GM13976 (cell line): ENCODE results near the gene ABCC1.

Experiments
- DNase-seq: peaks from one replicate; pipeline ENCODE4 v3.0.0; 2012; ENCODE audit warnings: low spot score
- in situ Hi-C: fragments of 300-500 bp; cut with MboI; formaldehyde crosslinking; loops from one replicate; pipeline ENCODE4 v1.12.0; 2022; ENCODE audit warnings: low sequenced_read_pairs, mixed read lengths, inconsistent platforms; ENCODE audit not compliant: unreplicated experiment
- TF ChIP-seq, protein P1 (sequence below): IDR thresholded peaks from 2 replicates; pipeline ENCODE4 v1.5.1; 2012; ENCODE audit warnings: borderline replicate concordance, mild to moderate bottlenecking; ENCODE audit not compliant: insufficient read depth; ENCODE audit errors: extremely low read depth, missing control alignments, control extremely low read depth

ABCC1 gene

DNA sequence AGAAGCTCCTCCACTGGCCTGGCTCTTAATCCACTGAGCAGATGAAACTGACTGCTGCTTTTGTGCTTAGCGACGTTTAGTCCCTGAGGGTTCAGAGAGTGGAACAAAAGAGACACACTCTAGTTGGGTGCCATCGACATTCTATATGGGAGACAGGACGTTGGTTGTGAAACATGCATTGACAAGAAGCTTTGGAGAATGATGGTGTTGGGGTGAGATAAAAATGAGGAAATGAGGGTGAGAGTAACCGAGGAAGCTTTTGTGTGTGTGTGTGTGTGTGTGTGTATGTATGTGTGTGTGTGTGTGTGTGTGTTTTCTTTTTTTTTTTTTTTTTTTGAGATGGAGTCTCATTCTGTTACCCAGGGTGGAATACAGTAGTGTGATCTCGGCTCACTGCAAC, 89.5 kb downstream of the ABCC1 start:
- TF ChIP-seq, protein P1, sequence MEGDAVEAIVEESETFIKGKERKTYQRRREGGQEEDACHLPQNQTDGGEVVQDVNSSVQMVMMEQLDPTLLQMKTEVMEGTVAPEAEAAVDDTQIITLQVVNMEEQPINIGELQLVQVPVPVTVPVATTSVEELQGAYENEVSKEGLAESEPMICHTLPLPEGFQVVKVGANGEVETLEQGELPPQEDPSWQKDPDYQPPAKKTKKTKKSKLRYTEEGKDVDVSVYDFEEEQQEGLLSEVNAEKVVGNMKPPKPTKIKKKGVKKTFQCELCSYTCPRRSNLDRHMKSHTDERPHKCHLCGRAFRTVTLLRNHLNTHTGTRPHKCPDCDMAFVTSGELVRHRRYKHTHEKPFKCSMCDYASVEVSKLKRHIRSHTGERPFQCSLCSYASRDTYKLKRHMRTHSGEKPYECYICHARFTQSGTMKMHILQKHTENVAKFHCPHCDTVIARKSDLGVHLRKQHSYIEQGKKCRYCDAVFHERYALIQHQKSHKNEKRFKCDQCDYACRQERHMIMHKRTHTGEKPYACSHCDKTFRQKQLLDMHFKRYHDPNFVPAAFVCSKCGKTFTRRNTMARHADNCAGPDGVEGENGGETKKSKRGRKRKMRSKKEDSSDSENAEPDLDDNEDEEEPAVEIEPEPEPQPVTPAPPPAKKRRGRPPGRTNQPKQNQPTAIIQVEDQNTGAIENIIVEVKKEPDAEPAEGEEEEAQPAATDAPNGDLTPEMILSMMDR = no peak
- in situ Hi-C loops = no loop called here
- no peak for DNase-seq

DNA sequence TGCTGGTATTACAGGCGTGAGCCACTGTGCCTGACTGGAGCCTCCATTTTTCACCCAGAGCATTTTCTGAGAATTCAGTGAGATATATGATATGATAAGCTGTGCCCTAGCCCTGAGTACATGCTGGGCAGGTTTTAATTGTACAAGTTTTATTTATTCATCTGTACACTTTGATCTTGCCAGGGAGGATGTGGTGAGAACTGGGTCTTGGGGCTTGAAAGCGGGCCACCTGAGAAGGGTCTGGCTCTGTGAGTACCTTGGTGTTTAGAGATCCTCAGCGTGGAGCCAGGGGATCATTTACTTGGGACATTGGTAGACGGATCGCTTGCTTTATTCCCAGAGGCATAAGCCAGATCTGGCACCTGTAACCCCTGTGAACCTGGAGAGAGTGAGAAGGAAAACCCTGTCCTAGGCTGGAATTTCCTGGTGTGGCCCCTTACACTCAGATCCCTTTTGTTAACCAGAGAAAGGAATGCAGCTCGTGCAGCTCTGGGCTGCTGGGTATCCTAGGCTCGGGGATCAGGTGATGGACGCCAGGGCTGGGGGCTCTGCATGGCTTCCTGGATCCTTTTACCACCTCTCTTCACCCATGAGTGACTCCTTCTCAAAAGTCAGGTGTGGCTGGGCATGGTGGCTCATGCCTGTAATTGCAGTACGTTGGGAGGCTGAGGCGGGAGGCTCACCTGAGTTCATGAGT, 91.9 kb downstream of the ABCC1 start:
- TF ChIP-seq, protein P1 = no peak
- in situ Hi-C loops = no loop called here
- DNase-seq = no peak

DNA sequence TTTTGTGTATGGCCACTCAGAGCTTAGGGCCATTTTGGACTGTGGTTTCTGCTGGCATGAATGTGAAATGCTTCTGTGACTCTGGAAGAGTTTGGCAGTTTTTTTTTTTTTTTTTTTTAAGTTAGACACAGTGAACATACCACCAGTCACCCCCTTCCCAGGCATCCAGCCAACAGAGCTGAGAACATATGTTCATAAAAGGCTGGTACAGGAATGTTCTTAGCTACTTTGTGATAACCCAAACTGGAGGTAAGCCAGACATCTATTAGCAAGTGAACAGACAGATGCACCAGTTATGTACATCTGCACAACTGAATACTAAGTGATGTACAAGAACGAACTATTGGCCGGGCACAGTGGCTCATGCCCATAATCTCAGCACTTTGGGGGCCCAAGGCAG, 92.7 kb downstream of the ABCC1 start:
- in situ Hi-C loops = no loop called here
- TF ChIP-seq, protein P1 = no peak
- no peak for DNase-seq

DNA sequence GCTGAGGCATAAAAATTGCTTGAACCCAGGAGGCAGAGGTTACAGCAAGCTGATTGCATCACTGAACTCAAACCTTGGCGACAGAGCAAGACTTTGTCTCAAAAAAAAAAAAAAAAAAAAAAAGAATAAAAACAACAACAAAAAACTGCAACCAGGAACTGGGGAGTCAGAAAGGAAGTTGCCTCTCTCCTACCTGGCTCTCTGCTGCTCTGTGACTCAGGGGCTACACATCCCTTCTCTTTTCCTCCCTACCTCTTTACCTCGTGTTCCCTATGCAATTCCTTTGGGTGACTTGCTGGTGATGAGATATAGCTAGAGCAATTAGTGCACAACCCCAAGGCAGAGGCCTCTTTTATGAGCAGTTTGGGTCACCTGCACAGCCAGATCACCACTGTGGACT, 95.9 kb downstream of the ABCC1 start:
- in situ Hi-C loops = no loop called here
- DNase-seq = no peak
- TF ChIP-seq, protein P1 = no peak

DNA sequence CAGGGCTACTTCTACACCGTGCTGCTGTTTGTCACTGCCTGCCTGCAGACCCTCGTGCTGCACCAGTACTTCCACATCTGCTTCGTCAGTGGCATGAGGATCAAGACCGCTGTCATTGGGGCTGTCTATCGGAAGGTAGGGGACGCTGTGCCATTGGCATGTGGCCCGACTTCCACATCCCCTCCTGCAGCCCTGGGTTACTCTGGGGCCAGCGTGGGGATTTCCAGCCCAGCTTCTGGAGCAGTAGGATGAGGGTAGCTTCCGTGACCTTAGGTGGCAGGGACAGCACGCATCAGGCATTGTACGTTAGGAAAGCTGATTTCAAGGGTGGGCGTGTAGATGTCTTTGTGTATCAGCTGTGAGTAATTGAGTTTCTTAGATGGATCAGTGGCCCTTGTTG, 96.5 kb downstream of the ABCC1 start:
- in situ Hi-C loops = no loop called here
- no peak for DNase-seq
- TF ChIP-seq, protein P1 = peak; percentile 28

DNA sequence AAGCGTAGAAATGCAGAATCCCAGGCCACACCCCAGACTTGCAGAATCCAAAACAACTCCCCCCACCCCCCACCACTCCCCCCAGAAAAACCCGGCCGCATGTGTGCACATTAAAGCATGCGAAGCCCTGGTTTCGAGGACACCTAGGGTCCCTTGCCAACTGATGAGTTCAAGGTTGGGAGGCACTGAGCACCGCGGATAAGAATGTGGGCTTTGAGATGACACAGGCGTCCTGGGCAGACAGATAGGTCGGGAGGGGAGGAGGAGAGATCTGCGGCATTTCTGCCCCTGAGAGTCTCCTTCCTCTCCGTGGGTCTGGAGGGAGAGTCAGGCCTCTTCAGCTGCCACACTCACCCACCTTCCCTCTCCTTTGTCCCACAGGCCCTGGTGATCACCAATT, 98.3 kb downstream of the ABCC1 start:
- in situ Hi-C loops = no loop called here
- TF ChIP-seq, protein P1 = no peak
- DNase-seq = no peak

DNA sequence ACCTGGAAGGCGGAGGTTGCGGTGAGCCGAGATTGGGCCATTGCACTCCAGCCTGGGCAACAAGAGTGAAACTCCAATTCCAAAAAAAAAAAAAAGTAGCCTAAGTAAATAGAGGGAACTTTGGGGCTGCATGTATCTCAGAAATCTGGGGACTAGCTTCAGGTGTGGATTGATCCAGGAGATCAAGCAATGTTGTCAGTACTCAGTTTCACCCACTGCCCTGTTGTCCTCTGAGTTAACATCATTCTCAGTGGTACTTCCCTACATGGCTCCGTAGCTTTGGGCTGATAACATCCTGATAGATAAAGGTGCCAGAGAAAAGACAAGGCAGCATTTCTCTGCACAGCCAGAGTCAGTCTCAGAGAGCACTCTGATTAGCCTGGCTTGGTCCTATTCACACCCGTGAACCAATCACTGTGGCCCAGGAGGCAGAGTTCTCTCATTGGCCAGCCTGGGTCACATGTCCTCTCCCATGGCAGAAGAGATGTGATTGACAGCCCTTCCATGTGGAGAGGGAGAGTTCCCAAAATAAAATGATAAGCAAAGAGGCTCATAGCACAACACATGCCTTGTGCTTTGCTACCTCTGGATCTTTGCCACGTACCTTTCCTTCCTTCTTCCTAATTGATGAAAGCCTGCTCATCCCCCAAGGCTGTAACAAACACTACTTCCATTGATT, 99.6 kb downstream of the ABCC1 start:
- in situ Hi-C loops = no loop called here
- TF ChIP-seq, protein P1 = no peak
- DNase-seq = no peak
